ENCODE data around the gene HTR3B.

- no peak for TF ChIP-seq POLR2A (IDR thresholded peaks at IDR 0.05; ENCODE audit: low read length)
- TF ChIP-seq GATA1 (IDR thresholded peaks at IDR 0.05; ENCODE audit: low read depth, low read length), result no peak
Observed at GRCh38 chr11:113864410-113864809, 40.2 kb upstream of the HTR3B start.

All from erythroblast (primary cell).